Measurements from ENCODE around the gene INS.
"Not testable (repeated sequence)": the region's sequence is repeated elsewhere in the genome, so short reads cannot be mapped to it uniquely, and the experiment has no call there.

INS gene

DNA sequence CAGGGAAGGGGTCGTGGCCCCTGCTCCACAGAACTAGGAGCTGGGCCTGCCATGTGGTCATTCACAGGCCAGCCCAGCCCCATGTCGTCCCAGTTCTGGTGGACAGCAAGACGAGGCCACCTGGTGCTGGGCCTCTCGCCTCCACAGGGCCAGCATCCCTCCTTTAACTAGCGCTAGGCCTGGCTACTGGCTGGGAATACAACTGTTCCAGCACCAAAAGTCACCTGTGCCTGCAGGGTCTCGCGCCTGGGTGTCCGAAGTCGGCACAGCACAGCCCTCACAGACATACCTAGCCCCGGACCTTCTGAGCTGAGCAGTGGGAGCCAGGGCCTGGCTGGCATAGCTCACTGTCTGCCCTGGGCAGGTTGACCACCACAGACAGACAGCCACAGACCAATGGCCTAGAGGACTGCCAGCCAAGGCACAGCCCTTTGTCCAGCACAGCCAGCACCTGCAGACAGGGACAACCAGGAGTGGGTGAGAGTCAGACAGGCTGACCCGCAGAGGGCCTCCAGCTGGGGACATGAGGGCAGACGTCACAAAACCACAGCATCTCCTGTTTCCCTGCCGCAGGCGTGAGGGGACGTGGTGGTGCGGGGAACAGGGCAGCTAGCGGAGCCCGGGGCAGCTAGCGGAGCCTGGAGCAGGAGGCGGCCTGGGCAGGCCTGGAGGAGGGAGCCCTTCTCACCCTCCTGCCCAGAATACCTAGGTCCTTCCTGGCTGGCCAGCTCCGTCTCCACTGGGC is 37.8 kb upstream of the INS start:
- no peak for DNase-seq

DNA sequence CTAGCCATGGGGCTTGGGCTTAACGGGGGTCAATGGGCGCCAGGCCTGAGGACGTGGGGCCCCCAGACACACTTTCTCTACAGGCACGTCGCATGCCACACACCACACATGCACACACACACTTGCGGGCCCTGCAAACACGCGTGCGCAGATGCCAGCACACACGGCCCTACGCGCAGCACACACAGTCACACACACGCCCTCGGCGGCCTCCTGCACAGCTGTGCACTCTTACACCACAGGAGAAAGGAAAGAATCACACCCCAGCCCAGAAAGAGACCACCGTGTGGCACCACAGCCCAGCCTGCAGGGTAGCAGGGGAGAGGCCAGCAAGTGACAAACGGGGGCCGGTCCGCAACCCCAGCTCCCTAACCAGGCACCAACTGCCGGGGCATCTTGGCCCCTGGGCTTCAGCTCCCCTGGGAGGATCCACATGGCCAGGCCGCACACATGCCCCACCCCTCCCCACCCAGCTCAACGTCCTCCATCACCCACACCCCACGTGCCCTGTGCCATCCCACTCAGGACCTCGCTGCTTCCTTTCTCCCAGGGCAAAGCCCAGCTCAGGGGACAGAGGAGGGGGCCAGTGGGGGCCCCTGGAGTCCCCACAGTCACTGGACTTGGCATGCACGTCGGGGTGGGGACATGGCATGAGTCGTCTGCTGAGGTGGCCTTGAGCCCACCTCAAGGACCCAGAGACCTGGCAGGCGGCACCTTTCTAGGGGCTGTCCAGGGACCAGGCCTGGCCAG is 36.9 kb upstream of the INS start:
- no peak for DNase-seq

DNA sequence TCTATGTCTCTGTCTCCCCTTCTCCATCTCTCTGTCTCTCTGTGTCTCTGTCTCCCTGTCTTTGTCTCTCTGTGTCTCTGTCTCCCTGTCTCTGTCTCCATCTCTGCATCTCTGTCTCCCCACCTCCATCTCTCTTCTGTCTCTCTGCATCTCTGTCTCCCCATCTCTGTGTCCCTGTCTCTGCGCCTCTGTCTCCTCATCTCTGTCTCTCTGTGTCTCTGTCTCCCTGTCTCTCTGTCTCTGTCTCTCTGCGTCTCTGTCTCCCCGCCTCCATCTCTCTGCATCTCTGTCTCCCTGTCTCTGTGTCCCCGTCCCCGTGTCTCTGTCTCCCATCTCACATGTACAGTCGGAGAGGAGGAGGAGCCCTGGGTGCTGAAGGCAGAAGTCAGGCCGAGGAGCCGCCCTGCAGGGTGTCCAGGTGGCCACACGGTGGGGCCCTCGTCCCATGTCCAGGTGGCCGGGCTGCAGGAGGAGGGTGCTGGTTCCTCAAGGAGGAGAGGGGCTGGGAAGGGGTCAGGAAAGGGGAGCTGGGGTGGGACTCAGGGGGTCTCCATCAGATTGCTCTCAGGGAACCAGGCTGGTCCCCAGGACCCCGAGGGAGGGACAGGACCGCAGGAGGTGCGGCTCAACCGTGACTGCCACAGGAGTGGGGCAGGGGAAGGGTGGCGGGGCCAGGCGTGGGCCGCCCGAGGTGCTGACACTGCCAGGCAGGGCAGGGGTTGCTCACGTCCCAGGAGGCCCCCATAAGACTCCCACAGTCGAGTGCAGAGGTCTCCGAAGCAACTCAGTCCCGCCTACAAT is 36.2 kb upstream of the INS start:
- peak; percentile 85 for DNase-seq

DNA sequence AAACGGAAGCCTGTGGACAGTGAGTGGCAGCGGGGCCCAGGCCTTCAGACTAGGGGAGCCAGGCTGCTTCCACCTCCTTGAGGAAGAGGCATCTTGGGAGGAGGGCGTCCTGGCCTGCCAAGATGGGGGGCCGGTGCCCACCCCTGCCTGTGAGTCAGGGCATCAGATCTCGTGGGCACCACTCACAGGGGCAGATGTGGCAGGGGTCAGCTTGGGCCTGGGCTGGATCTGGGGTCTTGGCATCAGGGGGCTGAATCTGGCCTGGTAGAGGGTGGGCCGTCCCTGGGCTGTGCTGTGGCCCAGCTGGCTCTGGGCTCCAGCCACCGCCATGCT is 34.7 kb upstream of the INS start:
- DNase-seq = no peak

DNA sequence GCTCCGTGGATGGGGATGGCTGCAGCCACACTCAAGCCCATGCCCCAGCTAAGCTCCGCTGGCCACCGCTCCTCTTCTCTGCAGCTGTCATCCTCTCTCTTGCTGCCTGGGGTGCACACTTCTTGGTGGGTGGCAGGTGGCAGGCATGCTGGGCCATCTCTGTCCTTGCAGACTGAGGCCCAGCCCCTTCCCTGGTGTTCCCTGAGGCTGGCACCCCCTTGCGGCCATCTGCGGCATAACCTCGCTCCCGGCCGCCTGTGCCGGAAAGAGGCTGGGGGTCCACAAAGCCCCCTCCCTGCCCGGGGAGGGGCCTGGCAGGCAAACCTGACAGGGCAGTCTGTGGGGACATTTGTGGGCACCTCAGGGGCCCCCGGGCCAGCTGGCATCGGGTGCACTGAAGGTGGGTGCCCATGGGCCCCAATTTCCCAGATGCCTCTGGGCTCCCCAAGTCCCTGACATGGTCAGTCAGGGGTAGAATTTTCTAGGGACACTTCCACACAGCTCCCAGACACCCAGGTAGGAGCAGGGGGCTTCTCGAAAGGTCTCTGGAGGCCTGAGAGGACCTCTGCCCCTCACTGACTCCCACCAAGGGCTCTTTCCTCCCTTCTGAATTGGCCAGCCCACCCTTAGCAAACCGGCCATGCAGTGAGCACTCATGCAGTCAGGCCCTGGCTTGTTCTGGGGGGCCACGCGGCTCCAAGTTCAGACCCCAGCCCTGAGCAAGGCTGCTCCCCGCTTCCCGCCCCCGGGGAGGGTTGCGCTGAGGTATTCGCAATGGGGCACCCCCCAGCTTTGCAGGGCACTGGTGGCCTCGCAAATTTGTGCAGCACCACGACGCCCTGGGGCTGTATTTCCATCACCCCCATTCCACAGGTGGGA is 34.1 kb upstream of the INS start:
- DNase-seq = peak; percentile 60

DNA sequence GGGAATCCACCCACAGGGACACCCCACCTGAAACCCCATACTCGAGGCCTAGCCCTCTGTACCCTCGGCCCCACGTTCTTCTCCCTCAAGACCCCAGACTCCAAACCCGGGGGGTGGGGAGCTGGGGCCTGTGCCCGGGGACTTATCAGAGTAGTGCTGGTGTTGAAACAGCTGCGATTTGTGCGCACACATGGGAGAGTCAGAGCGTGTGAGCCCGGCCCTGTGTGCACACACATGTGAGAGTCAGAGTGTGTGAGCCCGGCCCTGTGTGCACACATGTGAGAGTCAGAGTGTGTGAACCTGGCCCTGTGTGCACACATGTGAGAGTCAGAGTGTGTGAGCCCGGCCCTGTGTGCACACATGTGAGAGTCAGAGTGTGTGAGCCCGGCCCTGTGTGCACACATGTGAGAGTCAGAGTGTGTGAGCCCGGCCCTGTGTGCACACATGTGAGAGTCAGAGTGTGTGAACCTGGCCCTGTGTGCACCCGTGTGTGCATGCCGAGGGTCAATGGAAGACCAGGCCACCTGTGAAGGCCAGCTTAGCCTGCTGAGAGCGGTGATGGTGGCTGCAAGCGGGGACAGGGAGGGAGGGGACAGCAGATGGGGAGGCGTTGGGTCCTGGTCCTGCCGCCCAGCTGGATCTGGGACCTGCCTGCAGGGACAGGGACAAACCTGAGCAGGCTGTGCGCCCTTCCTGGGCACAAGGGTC is 33.0 kb upstream of the INS start:
- not testable (repeated sequence) for DNase-seq

DNA sequence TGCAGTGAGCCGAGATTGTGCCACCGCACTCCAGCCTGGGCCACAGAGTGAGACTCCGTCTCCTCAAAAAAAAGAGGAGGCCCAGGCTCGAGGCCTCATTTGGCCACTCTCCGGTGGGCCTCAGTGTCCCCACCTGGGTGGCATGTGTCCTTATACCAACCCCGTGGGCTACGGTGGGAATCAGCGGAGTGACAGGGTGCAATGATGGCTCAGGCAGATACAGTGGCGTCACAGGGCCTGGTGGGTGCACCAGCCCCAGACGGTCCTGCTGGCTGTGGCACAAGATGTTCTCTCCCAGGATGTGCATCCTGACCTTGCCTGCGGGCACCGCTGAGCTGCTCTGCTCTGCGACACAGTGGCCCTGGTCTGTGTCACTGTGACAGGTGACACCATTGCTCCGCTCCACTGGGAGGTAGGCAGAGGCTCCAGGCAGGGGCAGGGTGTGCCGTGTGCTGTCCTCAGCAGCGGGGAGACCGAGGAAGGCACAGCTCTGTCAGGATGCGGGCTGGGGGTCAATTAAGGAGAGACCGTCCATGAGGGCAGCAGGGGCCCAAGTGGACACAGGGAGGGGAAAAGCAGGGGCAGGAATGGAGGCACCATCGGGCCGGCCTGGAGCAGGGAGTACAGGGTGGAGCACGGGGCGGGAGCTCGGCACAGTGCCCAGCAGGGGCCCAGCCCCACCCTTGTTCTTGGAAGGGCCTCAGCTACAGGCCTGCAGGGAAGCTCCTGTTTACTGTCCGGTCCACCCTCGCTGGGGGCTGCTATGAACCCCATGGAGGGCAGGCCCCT is 32.3 kb upstream of the INS start:
- no peak for DNase-seq

DNA sequence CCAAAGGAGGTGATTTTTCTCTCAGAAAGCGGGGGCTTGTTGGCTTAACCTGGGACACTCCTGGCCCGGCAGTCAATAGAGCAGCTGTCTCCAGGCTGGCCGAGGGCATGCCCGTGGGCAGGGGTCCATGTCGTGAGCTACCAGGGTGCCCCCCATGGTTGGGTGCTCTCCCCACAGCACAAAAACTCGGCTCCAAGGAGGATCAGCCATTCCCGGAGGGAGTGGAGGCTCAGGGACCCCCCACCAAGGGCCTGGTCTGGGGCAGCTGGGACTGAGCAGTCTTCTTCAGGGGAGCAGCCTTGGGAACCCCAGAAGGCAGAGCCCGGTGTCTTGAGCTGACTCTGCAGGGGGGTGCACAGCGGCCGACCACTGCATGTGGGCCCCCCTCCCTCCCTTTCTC is 31.4 kb upstream of the INS start:
- DNase-seq = no peak

DNA sequence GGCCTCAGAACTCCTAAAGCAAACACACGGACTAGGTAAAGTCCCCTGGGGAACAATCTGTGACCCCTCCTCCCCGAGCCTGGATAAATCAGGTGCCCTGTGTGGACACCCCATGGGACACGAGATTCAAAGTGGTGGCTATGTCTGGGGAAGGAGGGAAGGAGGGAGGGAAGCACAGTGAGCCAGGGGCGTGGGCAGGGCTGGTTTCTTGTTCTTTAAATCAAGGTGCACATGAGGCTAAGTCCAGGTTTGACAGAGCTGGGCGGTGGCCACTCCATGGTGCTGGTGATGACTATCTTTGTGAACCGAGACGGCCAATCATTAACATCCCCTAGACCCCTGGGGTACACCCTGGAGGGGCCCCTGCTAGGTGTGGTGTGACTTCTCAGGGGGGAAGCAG is 30.9 kb upstream of the INS start:
- DNase-seq = no peak

DNA sequence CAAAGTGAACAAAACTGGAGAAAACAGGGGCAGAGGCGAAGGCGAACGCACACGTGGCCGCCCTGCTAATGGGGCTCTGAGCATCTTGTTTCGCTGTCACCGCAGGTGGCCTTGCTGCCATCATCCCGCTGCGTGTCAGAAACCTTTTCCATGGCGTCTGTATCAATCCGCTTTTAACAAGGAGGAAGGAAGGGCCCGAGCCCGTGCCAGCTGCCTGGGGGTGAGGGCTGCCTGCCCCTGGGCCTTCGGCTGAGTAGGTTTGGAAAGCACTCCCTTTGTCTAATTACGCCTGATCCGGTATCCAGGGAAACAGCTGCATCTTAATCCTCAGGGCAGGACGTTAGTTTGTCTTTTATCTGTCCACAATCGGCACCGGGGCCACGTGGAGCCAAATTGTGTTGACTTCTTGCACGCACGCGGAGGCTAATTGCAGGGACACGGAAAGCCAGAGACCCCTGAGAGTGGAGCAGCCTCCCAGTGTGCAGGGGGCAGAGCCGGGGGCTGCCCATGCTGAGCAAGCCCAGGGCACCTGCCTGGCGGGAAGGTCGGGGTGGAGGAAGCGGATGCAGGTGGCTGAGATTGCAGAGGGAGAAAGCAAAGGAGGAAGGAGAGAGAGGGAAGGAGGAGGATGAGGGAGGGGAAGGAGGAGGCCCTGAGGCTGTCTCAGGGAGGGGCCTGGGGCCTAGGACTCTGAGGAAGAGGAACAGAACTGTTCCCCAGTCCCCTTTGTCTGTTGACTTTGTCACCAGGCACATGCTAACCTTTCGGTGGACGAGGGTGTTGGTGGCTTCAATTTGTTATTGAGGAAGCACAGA is 29.9 kb upstream of the INS start:
- DNase-seq = peak; percentile 87

DNA sequence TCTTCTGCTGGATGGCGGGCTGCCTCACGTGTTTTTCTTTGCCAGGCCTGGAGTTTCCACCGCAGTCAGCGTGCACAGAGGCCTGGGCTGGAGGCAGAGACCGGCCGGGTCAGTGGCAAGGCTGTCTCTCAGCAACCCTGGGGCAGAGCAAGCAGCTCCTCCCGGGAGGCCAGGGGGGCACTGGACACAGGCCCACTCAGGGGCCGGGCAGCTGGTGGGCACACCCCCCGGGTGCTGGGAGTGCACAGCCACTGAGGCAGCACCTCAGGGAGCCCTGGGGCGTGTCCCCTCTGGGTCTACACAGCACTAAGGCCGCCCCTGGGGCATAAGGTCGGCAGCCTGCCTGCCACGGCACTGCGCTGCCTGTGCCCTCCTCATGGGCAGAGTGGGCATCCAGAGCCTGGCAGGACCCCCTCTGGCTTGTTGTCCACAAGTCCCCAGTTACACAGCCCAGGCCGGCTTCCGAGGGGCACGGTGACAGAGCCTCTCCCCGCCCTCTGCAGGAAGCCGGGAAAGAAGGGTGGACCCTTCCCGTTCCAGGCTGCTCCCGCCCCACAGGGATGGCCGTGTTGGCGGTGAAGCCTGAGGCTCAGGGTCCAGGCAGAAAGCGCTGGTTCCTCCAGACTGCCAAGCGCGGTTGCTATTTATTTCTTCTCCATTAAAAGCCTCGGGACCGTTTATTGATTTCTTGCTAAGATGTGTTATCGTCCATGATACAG is 29.1 kb upstream of the INS start:
- no peak for DNase-seq

DNA sequence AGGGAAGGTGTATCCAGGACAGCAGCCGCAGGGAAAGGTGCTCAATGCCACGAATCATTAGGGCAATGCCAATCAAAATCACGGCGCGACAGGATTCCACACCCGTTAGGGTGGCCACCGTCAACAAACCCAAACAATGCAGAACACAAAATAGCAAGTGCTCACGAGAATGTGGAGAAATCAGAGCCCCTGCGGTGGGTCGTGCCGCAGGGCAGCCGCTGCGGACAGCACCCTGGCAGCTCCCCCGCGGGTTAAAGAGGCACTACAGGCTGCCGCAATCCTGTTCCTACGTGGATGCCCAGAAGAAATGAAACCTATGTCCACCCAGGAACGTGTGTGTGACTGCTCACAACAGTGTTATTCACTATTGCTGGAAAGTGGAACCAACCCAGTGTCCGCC is 27.7 kb upstream of the INS start:
- DNase-seq = no peak

DNA sequence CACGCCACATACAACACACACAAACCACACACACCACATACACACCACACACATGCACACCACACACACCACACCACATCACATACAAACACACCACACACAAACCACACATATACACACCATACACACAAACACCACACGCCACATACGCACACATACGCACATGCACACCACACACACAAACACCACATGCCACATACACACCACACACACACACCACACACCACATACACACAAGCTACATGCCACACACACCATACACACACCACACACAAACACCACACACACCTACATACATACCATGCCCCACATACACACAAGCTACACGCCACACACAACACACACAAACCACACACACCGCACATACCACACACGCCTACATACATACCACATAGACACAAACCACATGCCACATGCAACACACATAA is 26.3 kb upstream of the INS start:
- no peak for DNase-seq

DNA sequence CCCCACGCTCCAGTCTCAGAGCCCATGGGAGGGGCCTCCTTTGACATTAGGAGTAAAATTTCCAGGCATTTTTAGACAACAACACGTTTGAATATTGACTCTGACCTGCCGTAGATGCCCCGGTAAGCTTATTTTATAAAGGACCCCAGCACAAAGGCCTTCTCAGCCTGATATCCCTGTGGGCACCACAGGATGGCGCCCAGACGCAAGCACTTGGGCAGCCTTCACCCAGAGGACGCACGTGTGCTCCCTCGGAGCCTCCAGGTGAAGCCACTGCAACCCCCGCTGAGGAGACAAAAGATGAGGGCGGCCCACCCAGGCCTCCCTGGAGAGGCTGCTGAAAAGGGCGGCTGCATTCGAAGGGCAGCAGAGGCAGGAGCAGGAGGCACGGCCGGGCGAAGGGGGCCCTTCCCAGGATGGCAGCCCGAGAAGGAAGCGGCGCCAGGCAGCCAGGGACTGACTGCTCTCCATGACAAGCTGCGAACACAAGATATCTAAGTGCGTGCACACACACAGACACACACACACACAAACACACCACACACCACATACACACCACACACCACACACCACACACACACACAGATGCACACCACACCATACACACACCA is 25.8 kb upstream of the INS start:
- DNase-seq = peak; percentile 86

DNA sequence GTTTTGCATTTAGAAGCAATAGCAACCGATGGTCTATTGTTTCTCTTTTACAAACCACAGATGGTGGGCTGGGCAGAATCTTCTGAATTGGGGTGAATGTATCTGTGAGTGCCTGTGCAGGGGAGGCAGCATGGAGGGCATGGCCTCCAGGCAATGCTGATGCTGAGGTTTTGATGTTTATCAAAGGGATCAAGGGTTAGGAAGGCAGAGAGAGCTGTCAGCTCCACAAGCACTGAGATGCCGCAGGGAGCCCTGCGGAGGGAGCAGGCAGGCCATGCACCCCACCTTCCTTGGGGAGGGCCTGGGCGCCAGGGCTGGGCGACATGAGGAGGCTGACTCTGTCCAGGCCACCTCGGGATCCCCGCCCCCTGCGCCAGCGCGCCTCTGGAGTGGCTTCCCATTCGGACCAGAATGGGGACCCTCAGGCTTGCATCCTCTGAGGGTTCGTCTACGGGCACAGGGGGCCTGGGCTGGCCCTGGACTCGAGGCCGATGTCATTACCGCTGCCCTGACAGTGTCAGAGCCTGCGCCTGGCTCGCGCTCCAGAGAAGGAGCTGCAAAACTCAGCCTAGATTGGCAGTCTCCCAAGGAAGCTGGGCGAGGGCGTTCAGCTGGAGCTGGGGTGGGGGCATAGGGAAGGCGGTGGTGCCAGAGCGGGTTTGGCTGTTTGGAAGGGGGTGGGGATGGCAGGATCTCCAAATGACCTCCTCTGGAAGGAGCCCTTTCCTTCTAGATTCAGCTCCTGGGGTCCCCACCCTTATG is 24.5 kb upstream of the INS start:
- peak; percentile 65 for DNase-seq

DNA sequence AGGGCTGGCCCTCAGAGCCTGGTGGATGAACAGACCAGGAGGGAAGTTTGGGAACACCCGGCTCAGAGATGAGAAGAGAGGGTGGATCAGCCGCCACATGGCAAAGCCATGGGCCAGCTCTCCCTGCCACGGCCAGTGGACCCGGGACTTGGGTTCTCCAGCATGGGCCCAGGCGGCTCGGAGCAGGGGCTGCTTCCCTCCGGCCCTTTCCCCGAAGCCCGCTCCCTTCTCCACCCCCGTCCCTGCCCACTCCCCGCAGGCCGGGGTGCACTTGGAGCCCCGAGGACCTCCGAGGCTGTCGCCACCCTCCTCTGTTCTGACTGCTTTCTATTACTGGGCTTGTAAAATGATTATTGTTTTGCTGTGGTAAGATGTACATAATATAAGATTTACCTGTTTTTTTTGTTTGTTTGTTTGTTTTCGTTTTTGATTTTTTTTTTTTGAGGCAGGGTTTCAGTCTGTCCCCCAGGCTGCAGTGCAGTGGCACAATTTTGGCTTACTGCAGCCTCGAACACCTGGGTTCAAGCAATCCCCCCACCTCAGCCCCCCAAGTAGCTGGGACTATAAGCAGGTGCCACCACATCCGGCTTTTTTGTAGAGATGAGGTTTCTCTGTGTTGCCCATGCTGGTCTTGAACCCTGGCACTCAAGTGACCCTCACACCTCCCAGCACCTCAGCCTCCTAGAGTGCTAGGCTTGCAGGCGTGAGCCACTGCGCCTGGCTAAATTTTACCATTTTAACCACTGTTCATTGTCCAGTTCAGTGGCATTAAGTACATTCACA is 21.9 kb upstream of the INS start:
- DNase-seq = no peak

DNA sequence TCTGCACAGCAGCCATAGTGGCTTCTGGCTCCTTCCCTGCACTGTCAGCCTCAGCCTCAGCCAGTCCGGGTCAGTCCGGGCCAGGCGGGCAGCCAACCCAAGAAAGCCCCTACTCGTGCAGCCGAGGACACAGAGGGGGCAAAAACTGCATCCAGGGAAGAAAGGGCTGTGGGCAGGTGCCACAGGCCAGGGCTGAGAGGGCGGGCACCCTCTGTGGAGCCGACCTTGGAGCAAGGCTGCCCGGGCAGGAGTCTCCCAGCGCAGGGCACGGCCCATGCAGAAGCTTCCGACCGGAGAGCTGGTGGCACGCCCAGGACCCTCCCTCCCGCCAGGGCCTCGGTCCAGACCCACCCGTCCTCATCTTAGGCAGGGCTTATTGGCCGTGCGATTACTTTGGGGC is 21.1 kb upstream of the INS start:
- DNase-seq = no peak

Data from NCI-H1092 treated with DMSO at 0.1 percent for 48 hours (cell line).